K562 (cell line): ENCODE results near the gene C9orf50. TPM values are rescaled to one million over a fixed set of nuclear protein-coding genes. Genes with fewer than 3 reads are reported as not detected.

Source experiments
- ATAC-seq: fragments of 200-7000 bp; cut with Tn5 transposase; 3 replicates; pipeline ENCODE4 v1.9.1; 2020; ENCODE audit warnings: moderate library complexity
- BruUV-seq: library from RNA; stranded (reverse); fragments of 400-500 nt; replicated peaks from 2 replicates; lab custom pipeline; 2021; lab: Mats Ljungman, UMichigan
- CTCF ChIA-PET: fragments of 300-600 bp; formaldehyde crosslinking; extraction: SDS; loops from one replicate; lab custom pipeline; 2021; ENCODE audit warnings: low intra/inter-chr PET ratio; lab: Yijun Ruan, JAX
- POLR2A ChIA-PET: fragments of 300-600, 350-650 bp; sonication (Branson Sonifier 250); formaldehyde crosslinking; extraction: SDS; loops from one replicate; lab custom pipeline; 2021; ENCODE audit warnings: antibody characterized with exemption, inconsistent platforms; lab: Yijun Ruan, JAX
- DNase-seq, 4 experiments: peaks; one replicate each; pipeline versions ENCODE4 v3.0.0 to v3.0.0-alpha.2; 2011 to 2018; ENCODE audit warnings: low spot score in 3 of 4, mixed read lengths in 3 of 4; ENCODE audit errors: extremely low read depth in 1 of 4
- FAIRE-seq: peaks from 2 replicates; lab custom pipeline; 2011; peaks lifted over from hg19 to GRCh38; lab: Jason Lieb, UNC
- H2AFZ ChIP-seq: 2 replicates; pipeline ENCODE4 v1.6.0; 2011; ENCODE audit warnings: low read depth, low read length, control low read depth, inconsistent platforms
- H3K27ac ChIP-seq: fragments of 200-600 bp; 3 replicates; pipeline ENCODE4 v1.8.0; 2011; ENCODE audit warnings: low read depth, mild to moderate bottlenecking, control low read depth, inconsistent platforms, low read length, moderate library complexity, mixed read lengths; ENCODE audit errors: extremely low read depth
- H3K27me3 ChIP-seq, 2 experiments: fragments of 300-600 bp in 1 of 2; 2 replicates in 1 of 2; 3 replicates in 1 of 2; pipeline versions ENCODE4 v1.6.0 to v1.8.0; 2011; ENCODE audit warnings: inconsistent platforms in 2 of 2, low read length in 2 of 2, mild to moderate bottlenecking in 1 of 2, mixed read lengths in 1 of 2, moderate library complexity in 1 of 2; ENCODE audit not compliant: control insufficient read depth in 2 of 2, insufficient read depth in 2 of 2
- H3K36me3 ChIP-seq: fragments of 300-600 bp; 3 replicates; pipeline ENCODE4 v1.8.0; 2011; ENCODE audit warnings: mild to moderate bottlenecking, low read length, inconsistent platforms; ENCODE audit not compliant: control insufficient read depth, insufficient read depth
- H3K4me1 ChIP-seq, 2 experiments: fragments of 200-600 bp in 1 of 2; replicated peaks in 1 of 2; 2 replicates in 1 of 2; 3 replicates in 1 of 2; pipeline versions ENCODE4 v1.5.1 to v1.8.0; 2011; ENCODE audit warnings: inconsistent platforms in 2 of 2, low read length in 2 of 2, mild to moderate bottlenecking in 1 of 2, mixed read lengths in 1 of 2, moderate library complexity in 1 of 2; ENCODE audit not compliant: control insufficient read depth in 2 of 2, insufficient read depth in 2 of 2
- H3K4me2 ChIP-seq: 2 replicates; pipeline ENCODE4 v1.6.1; 2011; ENCODE audit warnings: low read length, control low read depth, inconsistent platforms, mixed read lengths; ENCODE audit not compliant: insufficient read depth
- H3K4me3 ChIP-seq: fragments of 200-600 bp; sonication (generic), shearing (Covaris generic); 2 replicates; pipeline ENCODE4 v1.5.1; 2016; ENCODE audit warnings: control low read depth, inconsistent platforms
- H3K79me2 ChIP-seq: fragments of 200-600 bp; 3 replicates; pipeline ENCODE4 v1.8.0; 2011; ENCODE audit warnings: low read length, inconsistent platforms; ENCODE audit not compliant: control insufficient read depth, insufficient read depth
- H3K9ac ChIP-seq, 2 experiments: 2 replicates each; pipeline versions ENCODE4 v1.6.0 to v1.6.1; 2011; ENCODE audit warnings: low read depth in 2 of 2, low read length in 2 of 2, control low read depth in 1 of 2, inconsistent platforms in 1 of 2, mild to moderate bottlenecking in 1 of 2, mixed read lengths in 1 of 2; ENCODE audit not compliant: insufficient read depth in 1 of 2
- H3K9me1 ChIP-seq: one replicate; pipeline ENCODE4 v1.6.0; 2011; ENCODE audit warnings: inconsistent platforms, mild to moderate bottlenecking, low read length, moderate library complexity; ENCODE audit not compliant: control insufficient read depth, insufficient read depth
- H3K9me3 ChIP-seq: replicated peaks from 2 replicates; pipeline ENCODE4 v1.5.1; 2011; ENCODE audit warnings: low read depth, low read length, inconsistent platforms; ENCODE audit not compliant: control insufficient read depth, insufficient read depth
- H4K20me1 ChIP-seq: replicated peaks from 2 replicates; pipeline ENCODE4 v1.6.1; 2011; ENCODE audit warnings: low read length, inconsistent platforms, mixed read lengths; ENCODE audit not compliant: control insufficient read depth, insufficient read depth
- ADNP ChIP-seq: fragments of 200-800 bp; sonication (Bioruptor generic); IDR thresholded peaks from 2 replicates; pipeline ENCODE4 v1.6.1; 2016; ENCODE audit warnings: missing genetic modification characterization, missing compliant biosample characterization
- CBX1 ChIP-seq: sonication (generic); IDR thresholded peaks from 2 replicates; pipeline ENCODE4 v1.6.1; 2016; ENCODE audit warnings: antibody characterized with exemption, low read depth, mild to moderate bottlenecking
- EP400 ChIP-seq: fragments of 450-650 bp; IDR thresholded peaks from 2 replicates; pipeline ENCODE4 v1.6.1; 2017; ENCODE audit warnings: antibody characterized with exemption, mild to moderate bottlenecking, moderate library complexity
- FOXA3 ChIP-seq, 2 experiments: fragments of 450-650 bp in 1 of 2; sonication (generic) in 1 of 2; formaldehyde crosslinking; IDR thresholded peaks in 1 of 2; conservative IDR thresholded peaks in 1 of 2; 2 replicates each; pipeline versions ENCODE4 v1.4.0 to v1.8.0; 2020 to 2022; ENCODE audit warnings: mild to moderate bottlenecking in 2 of 2, missing genetic modification reagents in 1 of 2
- FOXK2 ChIP-seq, 2 experiments: fragments of 450-650 bp; IDR thresholded peaks in 1 of 2; conservative IDR thresholded peaks in 1 of 2; 2 replicates each; pipeline ENCODE4 v1.6.1; 2016; ENCODE audit warnings: low read depth in 2 of 2, mild to moderate bottlenecking in 1 of 2
- FOXP1 ChIP-seq: sonication (generic); formaldehyde crosslinking; IDR thresholded peaks from 2 replicates; pipeline ENCODE4 v1.8.0; 2022; ENCODE audit warnings: mild to moderate bottlenecking, missing genetic modification reagents
- HDAC8 ChIP-seq: fragments of 450-650 bp; IDR thresholded peaks from 2 replicates; pipeline ENCODE4 v1.6.1; 2016; ENCODE audit warnings: mild to moderate bottlenecking, missing genetic modification characterization, moderate library complexity, missing compliant biosample characterization
- MBD2 ChIP-seq: sonication (generic); IDR thresholded peaks from 2 replicates; pipeline ENCODE4 v1.6.1; 2016; ENCODE audit warnings: low read depth, borderline replicate concordance
- MEIS2 ChIP-seq: fragments of 450-650 bp; IDR thresholded peaks from 2 replicates; pipeline ENCODE4 v1.6.1; 2014; ENCODE audit warnings: mild to moderate bottlenecking; ENCODE audit not compliant: partially characterized antibody
- SETDB1 ChIP-seq: IDR thresholded peaks from one replicate; pipeline ENCODE4 v1.6.1; 2012; ENCODE audit warnings: low read length, control low read depth, inconsistent platforms
- SREBF2 ChIP-seq: sonication (generic); formaldehyde crosslinking; IDR thresholded peaks from 2 replicates; pipeline ENCODE4 v1.4.0; 2020; ENCODE audit warnings: mild to moderate bottlenecking, missing genetic modification reagents
- TBP ChIP-seq: optimal IDR thresholded peaks from 2 replicates; pipeline ENCODE3; 2011; ENCODE audit warnings: low read depth, low read length, improper control_type of control experiment
- THRAP3 ChIP-seq: fragments of 450-650 bp; IDR thresholded peaks from 2 replicates; pipeline ENCODE4 v1.6.1; 2016; ENCODE audit warnings: mild to moderate bottlenecking, inconsistent platforms, borderline replicate concordance
- ZKSCAN1 ChIP-seq: fragments of 150-350 bp; IDR thresholded peaks from 2 replicates; pipeline ENCODE4 v1.6.1; 2016; ENCODE audit warnings: low read depth, low read length
- ZNF174 ChIP-seq: fragments of 250-450 bp; sonication (Bioruptor Pico); IDR thresholded peaks from 2 replicates; pipeline ENCODE4 v1.4.0; 2020; ENCODE audit warnings: mild to moderate bottlenecking
- ZNF224 ChIP-seq: sonication (generic); formaldehyde crosslinking; IDR thresholded peaks from 2 replicates; pipeline ENCODE4 v1.8.0; 2022; ENCODE audit warnings: mild to moderate bottlenecking, missing genetic modification reagents
- WGBS: fragments of 100-300 bp; shearing (Covaris generic); methylation state at CpG from one replicate; pipeline ENCODE4 v1.1.6; 2016; ENCODE audit warnings: low coverage, mixed read lengths; ENCODE audit not compliant: insufficient coverage; ENCODE audit errors: missing lambda C conversion rate; 5-methylcytosine and 5-hydroxymethylcytosine counted together
- in situ Hi-C: fragments of 300-500 bp; cut with MboI; formaldehyde crosslinking; loops from 4 replicates; pipeline ENCODE4 v1.15.0; 2018; ENCODE audit warnings: inconsistent platforms, mixed read lengths
- intact Hi-C: fragments of 100-400 bp; cut with micrococcal nuclease; formaldehyde crosslinking; loops from 2 replicates; pipeline ENCODE4 v1.14.2; 2022
- polyA plus RNA-seq, 8 experiments: library from polyadenylated mRNA; depleted of rRNA in 4 of 8; stranded (reverse) in 5 of 8; unstranded in 3 of 8; fragments of >200 nt; fragmentation: Nextera tagmentation in 2 of 8; fragmentation: Illumina TruSeq in 1 of 8; extraction: Ambion mirVana in 2 of 8; extraction: Trizol in 1 of 8; gene quantifications; 2 replicates each; pipeline versions ENCODE4 v1.2.1 to v1.2.3, GENCODE V29; 2011 to 2014; ENCODE audit warnings: inconsistent platforms in 1 of 8, missing spikeins in 1 of 8
- total RNA-seq, 7 experiments: library from RNA; depleted of rRNA in 6 of 7; stranded (reverse); fragments of >200 nt in 6 of 7; fragmentation: Illumina TruSeq in 2 of 7; extraction: Trizol in 2 of 7; gene quantifications; 2 replicates each; pipeline versions ENCODE4 v1.2.1 to v1.2.3, GENCODE V29; 2011 to 2021; ENCODE audit warnings: low replicate concordance in 1 of 7
- TF ChIP-seq, protein P1 (sequence below): fragments of 450-650 bp; conservative IDR thresholded peaks from 2 replicates; pipeline ENCODE4 v1.6.1; 2016; ENCODE audit warnings: missing genetic modification characterization, low read depth, mild to moderate bottlenecking, missing compliant biosample characterization, moderate library complexity
- TF ChIP-seq, protein P2 (sequence below): IDR thresholded peaks from 3 replicates; pipeline ENCODE4 v1.6.1; 2011; ENCODE audit warnings: borderline replicate concordance, mild to moderate bottlenecking; ENCODE audit not compliant: insufficient read length, insufficient read depth

C9orf50 gene
- total and polyA plus RNA-seq, 9 of the 15 experiments (the other 6 are each of a cell fraction or from before 2014, with no cell fraction given) = not detected

DNA sequence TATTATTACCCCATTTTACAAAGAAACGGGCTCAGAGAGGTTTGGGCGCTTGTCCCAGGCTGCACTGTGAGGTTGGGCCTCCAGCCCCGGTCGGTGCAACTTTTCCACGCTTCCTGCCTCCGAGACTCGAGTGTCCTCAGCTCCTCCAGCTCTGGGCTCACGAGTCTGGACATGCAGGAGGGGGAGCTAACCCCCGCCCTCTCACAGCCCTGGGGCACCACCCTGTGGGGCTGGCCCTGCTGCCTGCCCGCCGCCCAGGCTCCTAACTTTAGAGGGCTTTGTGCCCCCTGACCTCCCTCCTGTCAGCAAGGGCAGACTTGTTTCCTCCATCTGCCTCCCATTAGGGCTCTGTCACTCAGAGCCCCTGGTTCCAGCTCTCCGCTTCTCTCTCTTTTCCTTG is 25.4 kb upstream of the C9orf50 start:
- Histone ChIP-seq H3K27me3 (peaks cover 3 to 9% of the 10 kb centered on the region in 2 experiments; a peak in 4 of 5 replicates), H3K79me2 (peaks cover 7% of the 10 kb centered on the region), H2AFZ (no peak overlapping the region), H3K4me1 (peaks cover 0 to 38% of the 10 kb centered on the region in 2 experiments; a peak in 3 of 5 replicates), H3K27ac (no peak overlapping the region), H3K4me2 (no peak overlapping the region), H4K20me1 (peaks cover 2% of the 10 kb centered on the region; the same call in 1 of the 2 replicates), H3K9ac (no peak overlapping the region), H3K4me3 (no peak overlapping the region), H3K36me3 (no peaks in the 10 kb centered on the region), H3K9me3 (no peaks in the 10 kb centered on the region), H3K9me1 (no peaks in the 10 kb centered on the region)
- BruUV-seq = no TSS peak
- intact Hi-C loops (loop anchor here (10.0 kb wide), 1 partner anchor 239 kb away; no protein-coding TSS in a partner anchor), in situ Hi-C loops (no loop called here)
- TF ChIP-seq ZKSCAN1 (no peak), ZNF224 (CRISPR knock-in tag) (no peak), HDAC8 (tag) (no peak), MEIS2 (no peak), CBX1 (no peak), SETDB1 (no peak), FOXP1 (CRISPR knock-in tag) (no peak), EP400 (no peak), TBP (no peak), FOXK2 (conservative IDR thresholded peaks at IDR 0.05 in 1 of 2, IDR thresholded peaks at IDR 0.05 in 1 of 2; ENCODE audit: low read depth in 2 of 2) (no peak), THRAP3 (no peak), ADNP (no peak), SREBF2 (CRISPR knock-in tag) (no peak), FOXA3 (CRISPR knock-in tag; conservative IDR thresholded peaks at IDR 0.05 in 1 of 2, IDR thresholded peaks at IDR 0.05 in 1 of 2) (no peak), MBD2 (no peak), ZNF174 (CRISPR knock-in tag) (no peak)
- TF ChIP-seq, protein P1, sequence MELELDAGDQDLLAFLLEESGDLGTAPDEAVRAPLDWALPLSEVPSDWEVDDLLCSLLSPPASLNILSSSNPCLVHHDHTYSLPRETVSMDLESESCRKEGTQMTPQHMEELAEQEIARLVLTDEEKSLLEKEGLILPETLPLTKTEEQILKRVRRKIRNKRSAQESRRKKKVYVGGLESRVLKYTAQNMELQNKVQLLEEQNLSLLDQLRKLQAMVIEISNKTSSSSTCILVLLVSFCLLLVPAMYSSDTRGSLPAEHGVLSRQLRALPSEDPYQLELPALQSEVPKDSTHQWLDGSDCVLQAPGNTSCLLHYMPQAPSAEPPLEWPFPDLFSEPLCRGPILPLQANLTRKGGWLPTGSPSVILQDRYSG (tag) = no peak
- TF ChIP-seq, protein P2, sequence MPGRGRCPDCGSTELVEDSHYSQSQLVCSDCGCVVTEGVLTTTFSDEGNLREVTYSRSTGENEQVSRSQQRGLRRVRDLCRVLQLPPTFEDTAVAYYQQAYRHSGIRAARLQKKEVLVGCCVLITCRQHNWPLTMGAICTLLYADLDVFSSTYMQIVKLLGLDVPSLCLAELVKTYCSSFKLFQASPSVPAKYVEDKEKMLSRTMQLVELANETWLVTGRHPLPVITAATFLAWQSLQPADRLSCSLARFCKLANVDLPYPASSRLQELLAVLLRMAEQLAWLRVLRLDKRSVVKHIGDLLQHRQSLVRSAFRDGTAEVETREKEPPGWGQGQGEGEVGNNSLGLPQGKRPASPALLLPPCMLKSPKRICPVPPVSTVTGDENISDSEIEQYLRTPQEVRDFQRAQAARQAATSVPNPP = no peak
- ChIA-PET CTCF (no interaction called here), POLR2A (no interaction called here)
- DNase-seq (no peak), FAIRE-seq (no peak), ATAC-seq (no peak)
- WGBS = 47% methylated on average over 11 of the region's 12 CpGs
